Ascending aorta (tissue), 2 donors: Measurements from ENCODE around the gene PPP4C. TPM values are rescaled to one million over a fixed set of nuclear protein-coding genes. Genes with fewer than 3 reads are reported as not detected.
A peak's percentile ranks its signal among the peaks of the same experiment; 100 is the strongest.

Source experiments
- DNase-seq, 2 donors: peaks; one replicate each; pipeline ENCODE4 v3.0.0-alpha.2; 2019; ENCODE audit warnings: low spot score in 2 of 2
- H3K27ac ChIP-seq, 2 donors: fragments of 200-600 bp; sonication (generic); one replicate each; pipeline ENCODE4 v1.5.1; 2016 to 2017; ENCODE audit warnings: mild to moderate bottlenecking in 1 of 2
- H3K27me3 ChIP-seq: fragments of 200-600 bp; sonication (generic); one replicate; pipeline ENCODE4 v1.5.1; 2017
- H3K36me3 ChIP-seq, 2 donors: fragments of 200-600 bp; sonication (generic); one replicate each; pipeline ENCODE4 v1.5.1; 2016
- H3K4me1 ChIP-seq, 2 donors: fragments of 200-600 bp; sonication (generic); one replicate each; pipeline ENCODE4 v1.5.1; 2016 to 2017; ENCODE audit warnings: mild to moderate bottlenecking in 1 of 2
- H3K4me3 ChIP-seq, 2 donors: fragments of 200-600 bp; sonication (generic); one replicate each; pipeline ENCODE4 v1.5.1; 2016 to 2017; ENCODE audit warnings: mild to moderate bottlenecking in 1 of 2
- H3K9me3 ChIP-seq, 2 donors: fragments of 200-600 bp; sonication (generic); one replicate each; pipeline ENCODE4 v1.5.1; 2016
- intact Hi-C: fragments of 100-400 bp; cut with DNase I; formaldehyde crosslinking; loops from one replicate; pipeline ENCODE4 v1.15.1; 2023
- total RNA-seq: library from RNA; depleted of rRNA; stranded (reverse); fragments of >200 nt; gene quantifications from one replicate; pipeline ENCODE4 v1.1.0, GENCODE V29; 2016
- TF ChIP-seq, protein P1 (sequence below), 3 experiments: fragments of 200-600 bp in 2 of 3; fragments of 450-650 bp in 1 of 3; sonication (generic) in 2 of 3; IDR thresholded peaks; one replicate each; pipeline ENCODE4 v1.5.1; 2016 to 2019; ENCODE audit warnings: antibody characterized with exemption in 3 of 3, mild to moderate bottlenecking in 1 of 3, moderate library complexity in 1 of 3

PPP4C gene
- total RNA-seq, 1 donor from 2014 or later, result 50.7 TPM

DNA sequence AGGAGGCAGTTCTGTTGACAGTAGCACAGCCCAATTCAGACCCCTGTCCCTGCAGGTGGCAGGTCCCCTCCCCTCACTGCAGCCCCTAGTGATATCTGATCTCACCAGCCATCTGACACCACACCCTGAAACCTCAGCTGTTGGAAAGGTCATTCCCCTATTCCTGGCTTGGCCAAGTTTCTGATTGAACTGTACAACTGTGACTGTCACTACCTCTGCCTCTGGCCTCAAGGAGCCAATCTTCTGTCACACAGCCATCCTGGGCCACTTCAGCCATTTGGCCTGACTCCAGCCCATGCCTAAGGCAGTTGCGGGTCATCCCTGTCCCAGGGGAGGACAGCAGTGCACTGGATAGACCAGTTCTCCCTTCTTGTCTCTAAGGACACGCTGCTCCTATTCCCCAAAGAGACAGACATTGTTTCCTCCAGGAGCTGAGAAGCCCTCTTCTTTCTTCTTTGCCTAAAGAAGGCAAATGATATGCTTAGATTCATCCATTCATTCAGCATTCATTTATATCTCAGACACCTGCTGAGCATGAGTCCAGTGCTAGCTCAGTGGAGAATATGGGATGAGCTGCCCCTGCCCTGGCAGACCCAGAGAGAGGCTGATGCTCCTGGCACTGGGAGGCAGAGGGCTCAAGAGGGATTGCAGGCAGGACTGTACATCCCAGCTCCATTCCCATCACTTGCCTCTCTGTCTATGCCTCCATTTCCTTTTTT lies 14.8 kb upstream of the PPP4C start:
- peak overlapping the region in 1 of 2 donors; percentile 25 for H3K27ac ChIP-seq
- H3K4me1 ChIP-seq, result peaks cover 4 to 13% of the 10 kb centered on the region in 2 donors
- no peaks in the 10 kb centered on the region for H3K27me3 ChIP-seq
- H3K36me3 ChIP-seq, result no peaks in the 10 kb centered on the region
- TF ChIP-seq, protein P1, sequence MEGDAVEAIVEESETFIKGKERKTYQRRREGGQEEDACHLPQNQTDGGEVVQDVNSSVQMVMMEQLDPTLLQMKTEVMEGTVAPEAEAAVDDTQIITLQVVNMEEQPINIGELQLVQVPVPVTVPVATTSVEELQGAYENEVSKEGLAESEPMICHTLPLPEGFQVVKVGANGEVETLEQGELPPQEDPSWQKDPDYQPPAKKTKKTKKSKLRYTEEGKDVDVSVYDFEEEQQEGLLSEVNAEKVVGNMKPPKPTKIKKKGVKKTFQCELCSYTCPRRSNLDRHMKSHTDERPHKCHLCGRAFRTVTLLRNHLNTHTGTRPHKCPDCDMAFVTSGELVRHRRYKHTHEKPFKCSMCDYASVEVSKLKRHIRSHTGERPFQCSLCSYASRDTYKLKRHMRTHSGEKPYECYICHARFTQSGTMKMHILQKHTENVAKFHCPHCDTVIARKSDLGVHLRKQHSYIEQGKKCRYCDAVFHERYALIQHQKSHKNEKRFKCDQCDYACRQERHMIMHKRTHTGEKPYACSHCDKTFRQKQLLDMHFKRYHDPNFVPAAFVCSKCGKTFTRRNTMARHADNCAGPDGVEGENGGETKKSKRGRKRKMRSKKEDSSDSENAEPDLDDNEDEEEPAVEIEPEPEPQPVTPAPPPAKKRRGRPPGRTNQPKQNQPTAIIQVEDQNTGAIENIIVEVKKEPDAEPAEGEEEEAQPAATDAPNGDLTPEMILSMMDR (IDR thresholded peaks at IDR 0.05), result no peak
- DNase-seq, result no peak
- H3K9me3 ChIP-seq, result no peaks in the 10 kb centered on the region
- intact Hi-C loops, result loop anchor here (10.0 kb wide), 1 partner anchor 594 kb away; the partner anchor contains the start of genes FBRS and PRR14
- H3K4me3 ChIP-seq, result no peak overlapping the region

DNA sequence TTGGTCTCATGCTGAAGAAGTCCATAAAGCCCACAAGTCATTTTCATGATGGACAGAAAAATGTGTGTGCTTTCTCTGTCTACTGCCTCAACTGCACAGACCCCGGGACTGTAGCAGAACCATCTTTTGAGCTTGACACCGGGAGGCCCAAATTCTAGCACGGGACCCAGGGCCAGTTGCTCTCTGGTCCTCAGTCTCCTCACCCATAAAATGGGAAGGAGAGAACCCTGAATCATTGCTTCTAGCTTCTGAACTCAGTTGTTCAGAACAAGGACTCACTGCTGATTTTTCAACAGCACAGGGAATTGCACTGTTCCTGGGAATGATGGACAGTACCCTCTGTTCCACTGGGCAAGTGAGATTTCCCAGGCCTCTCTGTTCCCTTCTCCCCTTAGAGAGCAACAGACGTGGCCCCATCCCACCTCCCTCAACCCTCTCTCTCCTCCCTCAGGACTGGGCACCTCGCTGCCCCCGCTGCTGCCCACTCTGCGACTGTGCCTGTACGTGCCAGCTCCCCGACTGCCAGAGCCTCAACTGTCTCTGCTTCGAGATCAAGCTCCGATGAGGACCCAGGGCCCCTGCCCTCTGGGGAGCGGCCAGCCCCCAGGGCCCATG lies 12.4 kb upstream of the PPP4C start:
- intact Hi-C loops, result loop anchor here (10.0 kb wide), 1 partner anchor 591 kb away; the partner anchor contains the start of genes FBRS and PRR14
- peaks cover 12 to 14% of the 10 kb centered on the region in 2 donors for H3K36me3 ChIP-seq
- TF ChIP-seq, protein P1 (IDR thresholded peaks at IDR 0.05), result no peak
- H3K4me1 ChIP-seq, result peaks cover 16 to 31% of the 10 kb centered on the region in 2 donors
- DNase-seq, result no peak
- peak overlapping the region; percentile 66 to 92 for H3K4me3 ChIP-seq
- no peaks in the 10 kb centered on the region for H3K27me3 ChIP-seq
- H3K9me3 ChIP-seq, result no peaks in the 10 kb centered on the region
- H3K27ac ChIP-seq, result peak overlapping the region; percentile 97 to 99

DNA sequence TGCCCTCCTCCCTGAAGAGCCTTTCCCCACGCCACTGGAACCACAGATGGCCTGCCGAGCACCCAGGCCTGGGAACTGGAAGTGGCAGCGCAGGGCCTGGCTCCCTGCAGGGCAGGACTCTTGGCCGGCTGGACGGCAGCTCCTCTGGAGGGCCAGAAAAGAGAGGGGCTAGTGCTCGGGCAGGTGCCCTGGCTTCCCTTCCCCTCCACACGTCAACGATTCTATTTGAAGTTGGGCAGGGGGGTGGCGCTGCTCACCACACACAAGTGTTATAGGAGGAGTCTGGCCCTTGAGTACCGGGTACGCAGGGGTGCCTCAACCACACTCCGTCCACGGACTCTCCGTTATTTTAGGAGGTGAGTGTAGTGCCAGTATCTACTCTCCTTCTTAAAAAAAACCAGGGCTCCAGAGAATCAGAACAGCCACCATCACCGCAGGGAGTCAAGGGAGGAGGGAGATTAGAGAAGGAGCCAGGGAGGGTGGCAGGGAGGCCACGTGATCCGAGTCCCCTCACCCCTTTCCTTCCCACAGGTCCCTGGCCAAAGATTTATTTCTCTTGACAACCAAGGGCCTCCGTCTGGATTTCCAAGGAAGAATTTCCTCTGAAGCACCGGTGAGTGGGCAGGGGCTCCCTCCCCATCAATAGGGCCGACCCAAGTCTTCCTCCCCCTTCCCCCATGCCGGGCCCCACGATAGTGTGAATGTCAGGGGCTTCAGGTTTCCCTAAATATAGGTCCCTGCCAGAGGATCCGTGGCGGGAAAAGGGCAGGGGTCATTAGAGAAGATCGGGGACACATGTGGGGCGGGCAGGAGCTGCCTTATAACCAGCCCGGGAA lies 11.7 kb upstream of the PPP4C start:
- peaks cover 19 to 21% of the 10 kb centered on the region in 2 donors for H3K36me3 ChIP-seq
- H3K9me3 ChIP-seq, result no peaks in the 10 kb centered on the region
- DNase-seq, result peak; percentile 62 to 91
- intact Hi-C loops, result loop anchor here (2.0 to 10.0 kb wide), 2 partner anchors 307 to 591 kb away; partner anchors contain the start of genes FBRS, PRR14 and TBC1D10B
- no peaks in the 10 kb centered on the region for H3K27me3 ChIP-seq
- H3K4me1 ChIP-seq, result peaks cover 22 to 39% of the 10 kb centered on the region in 2 donors
- H3K27ac ChIP-seq, result peak overlapping the region; percentile 97 to 99
- H3K4me3 ChIP-seq, result peak overlapping the region; percentile 66 to 92
- TF ChIP-seq, protein P1 (IDR thresholded peaks at IDR 0.05), result peak; percentile 23 to 61 (median 29)

GRCh38 chr16:30064729-30065101 lies 11.1 kb upstream of the PPP4C start:
- intact Hi-C loops, result loop anchor here (1.0 to 10.0 kb wide), 9 partner anchors 11 to 590 kb away; partner anchors contain the start of genes FBRS, MAPK3, MAZ and MVP
- Histone ChIP-seq H3K36me3 (peaks cover 25 to 27% of the 10 kb centered on the region in 2 donors), H3K4me3 (peak overlapping the region; percentile 66 to 92), H3K4me1 (peaks cover 22 to 45% of the 10 kb centered on the region in 2 donors), H3K27me3 (no peaks in the 10 kb centered on the region), H3K27ac (peak overlapping the region; percentile 97 to 99), H3K9me3 (no peaks in the 10 kb centered on the region)
- no peak for DNase-seq
- TF ChIP-seq, protein P1 (IDR thresholded peaks at IDR 0.05), result no peak
